COLO668 (cell line): ENCODE measurements around the gene TYK2.
A peak's percentile ranks its signal among the peaks of the same experiment; 100 is the strongest.
"Not testable (repeated sequence)": the region's sequence is repeated elsewhere in the genome, so short reads cannot be mapped to it uniquely, and the experiment has no call there.

Source experiments
- DNase-seq: peaks from one replicate; lab custom pipeline; 2025; ENCODE audit not compliant: unreplicated experiment; lab: John Stamatoyannopoulos, UW

The TYK2 gene

GRCh38 chr19:10408511-10409283 lies 28.3 kb upstream of the TYK2 start:
- DNase-seq = no peak

GRCh38 chr19:10407096-10407495 lies 26.7 kb upstream of the TYK2 start:
- DNase-seq = no peak

- no peak for DNase-seq
Observed at GRCh38 chr19:10406191-10406590, 25.8 kb upstream of the TYK2 start.

- no peak for DNase-seq
Observed at GRCh38 chr19:10404888-10405820, 24.8 kb upstream of the TYK2 start.

- DNase-seq = peak; percentile 97
Observed at GRCh38 chr19:10403137-10404021, 23.0 kb upstream of the TYK2 start, which contains the start of gene CDC37. TSS of gene CDC37 (minus strand) at chr19:10403542. CDS start at chr19:10403479, 63 bp downstream.

- peak; percentile 40 for DNase-seq
Observed at GRCh38 chr19:10402441-10403038, 22.2 kb upstream of the TYK2 start.

GRCh38 chr19:10399878-10400277 lies 19.5 kb upstream of the TYK2 start:
- no peak for DNase-seq

- not testable (repeated sequence) for DNase-seq
Observed at GRCh38 chr19:10399340-10399739, 19.0 kb upstream of the TYK2 start.

- no peak for DNase-seq
Observed at GRCh38 chr19:10398819-10399218, 18.4 kb upstream of the TYK2 start.

- no peak for DNase-seq
Observed at GRCh38 chr19:10395917-10396316, 15.5 kb upstream of the TYK2 start.

GRCh38 chr19:10395436-10395835 lies 15.1 kb upstream of the TYK2 start:
- no peak for DNase-seq

GRCh38 chr19:10395003-10395402 lies 14.6 kb upstream of the TYK2 start:
- no peak for DNase-seq

- DNase-seq = no peak
Observed at GRCh38 chr19:10393137-10393536, 12.8 kb upstream of the TYK2 start.

- DNase-seq = no peak
Observed at GRCh38 chr19:10392120-10392519, 11.7 kb upstream of the TYK2 start.

GRCh38 chr19:10390652-10391286 lies 10.4 kb upstream of the TYK2 start:
- DNase-seq = peak; percentile 66

- no peak for DNase-seq
Observed at GRCh38 chr19:10389863-10390262, 9.5 kb upstream of the TYK2 start.

- peak; percentile 83 for DNase-seq
Observed at GRCh38 chr19:10388957-10389356, 8.6 kb upstream of the TYK2 start.

GRCh38 chr19:10384580-10384979 lies 4.2 kb upstream of the TYK2 start:
- DNase-seq = no peak

- DNase-seq = not testable (repeated sequence)
Observed at GRCh38 chr19:10383223-10383499, 2.8 kb upstream of the TYK2 start.

GRCh38 chr19:10379880-10380312 lies 476 bp downstream of the TYK2 start:
- no peak for DNase-seq
